Activated CD8-positive, alpha-beta memory T cell treated with anti-CD3 and anti-CD28 coated beads, Interleukin-2, amount 50 U/mL, for 24 hours (primary cell): Measurements from ENCODE around the gene IL17RC.

ENCODE experiments used
- DNase-seq: peaks from one replicate; pipeline ENCODE4 v3.0.0-alpha.2; 2020; ENCODE audit errors: extremely low read depth

Gene IL17RC

GRCh38 chr3:9946112-9947024 is 29.5 kb downstream of the IL17RC start:
- DNase-seq: peak; percentile 24

DNA sequence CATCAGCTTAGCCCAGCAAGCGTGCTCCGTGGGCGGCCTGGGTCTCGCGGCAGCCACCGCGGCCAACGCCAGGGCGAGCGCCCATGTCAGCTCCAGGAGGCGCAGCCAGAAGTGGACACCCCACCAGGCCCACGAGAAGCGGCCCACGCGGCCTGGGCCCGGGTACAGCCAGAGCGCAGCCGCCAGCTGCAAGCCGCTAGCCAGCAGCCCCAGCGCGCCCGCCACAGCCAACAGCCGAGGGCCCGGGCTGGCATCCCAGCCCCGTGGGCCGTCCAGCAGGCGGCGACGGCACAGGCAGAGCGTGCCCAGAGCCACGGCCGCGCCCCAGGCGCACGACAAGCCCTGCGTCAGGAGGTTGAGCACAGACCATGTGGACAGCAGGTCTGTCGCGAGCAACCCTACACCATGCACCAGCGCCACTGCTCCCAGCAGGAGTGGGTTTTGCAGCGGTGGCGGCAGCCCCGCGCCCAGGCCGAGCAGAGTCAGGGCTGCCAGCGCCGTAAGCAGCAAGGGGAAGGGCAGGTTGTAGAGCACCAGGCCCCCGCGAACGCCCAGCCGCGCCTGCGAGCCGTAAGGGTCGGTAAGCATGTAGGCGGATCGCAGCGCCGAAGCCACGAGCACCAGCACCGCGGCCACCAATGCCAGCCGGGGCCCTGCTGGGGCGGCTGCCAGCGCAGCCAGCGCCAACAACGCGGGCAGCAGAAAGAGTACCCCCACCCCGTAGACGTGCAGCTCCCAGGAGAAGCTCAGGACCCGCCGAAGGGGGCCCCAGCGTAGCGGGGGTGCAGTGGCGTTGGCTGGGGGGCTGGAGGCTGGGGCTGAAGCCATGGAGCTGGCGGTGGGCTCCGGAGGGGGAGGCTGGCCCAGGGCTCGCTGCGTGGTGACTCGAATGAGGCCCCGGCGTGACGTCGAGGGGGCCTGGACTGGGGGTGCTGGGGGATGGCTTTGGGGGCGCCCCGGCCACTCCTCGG is 30.4 kb downstream of the IL17RC start:
- no peak for DNase-seq

- no peak for DNase-seq
Measured at GRCh38 chr3:9948586-9948985, 31.7 kb downstream of the IL17RC start.

DNA sequence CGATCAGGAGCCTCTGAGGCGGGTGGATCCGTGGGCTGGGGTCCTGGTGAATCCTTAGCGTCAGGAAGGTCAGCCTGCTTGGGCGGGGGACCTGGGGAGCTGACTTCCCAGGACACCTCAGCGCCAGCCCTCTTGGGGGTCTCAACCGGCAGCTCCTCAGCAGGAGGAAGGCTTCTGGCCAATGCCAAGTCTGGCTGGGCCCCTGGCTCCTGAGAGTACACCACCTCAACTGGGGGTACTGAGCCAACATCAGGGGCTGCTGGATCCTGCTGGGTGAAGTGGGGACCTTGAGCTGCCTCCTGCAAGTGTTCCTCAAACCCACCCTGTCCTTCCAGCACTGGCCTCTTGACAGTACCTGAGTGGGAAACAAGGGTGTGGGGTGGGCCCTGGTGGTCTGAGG is 32.2 kb downstream of the IL17RC start:
- no peak for DNase-seq

DNA sequence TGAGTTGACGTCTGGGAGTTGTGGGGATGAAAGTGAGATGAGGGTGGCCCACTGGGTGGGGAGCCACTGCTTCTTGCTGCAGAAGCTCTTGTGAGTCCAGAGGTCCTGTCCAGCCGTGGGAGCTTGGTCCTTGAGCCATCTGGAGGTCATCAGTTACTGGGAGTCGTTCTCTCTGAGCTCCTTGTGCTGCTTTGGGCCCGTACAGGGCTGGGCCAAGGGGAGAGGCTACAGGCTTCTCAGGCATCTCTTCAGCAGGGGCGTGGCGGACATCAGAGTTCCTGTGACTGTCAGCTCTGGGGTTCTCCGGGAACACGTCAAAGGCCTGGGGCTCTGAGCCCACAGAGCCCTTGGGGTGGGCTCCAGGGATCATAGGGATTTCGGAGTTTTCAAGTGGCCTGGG is 32.7 kb downstream of the IL17RC start:
- no peak for DNase-seq

DNA sequence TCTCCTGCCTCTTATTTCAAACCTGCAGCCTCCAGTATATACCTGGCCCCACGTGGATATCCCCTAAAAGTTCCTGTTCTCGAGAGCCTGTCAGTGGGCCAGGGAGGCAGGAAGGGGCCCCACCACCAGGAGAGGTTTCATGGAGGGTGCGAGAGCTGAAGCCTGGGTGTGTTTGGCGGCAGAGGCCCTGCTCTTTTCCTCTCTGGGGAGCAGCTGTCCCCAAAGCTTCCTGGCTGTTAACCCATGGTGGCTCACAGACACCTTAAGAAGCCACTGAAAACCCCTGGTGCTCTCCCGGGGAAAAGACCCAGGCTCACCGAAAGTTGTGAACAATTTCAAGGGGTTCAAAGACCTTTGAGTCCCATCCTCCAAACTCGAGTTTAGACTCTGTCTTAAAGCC is 34.2 kb downstream of the IL17RC start:
- DNase-seq: no peak

DNA sequence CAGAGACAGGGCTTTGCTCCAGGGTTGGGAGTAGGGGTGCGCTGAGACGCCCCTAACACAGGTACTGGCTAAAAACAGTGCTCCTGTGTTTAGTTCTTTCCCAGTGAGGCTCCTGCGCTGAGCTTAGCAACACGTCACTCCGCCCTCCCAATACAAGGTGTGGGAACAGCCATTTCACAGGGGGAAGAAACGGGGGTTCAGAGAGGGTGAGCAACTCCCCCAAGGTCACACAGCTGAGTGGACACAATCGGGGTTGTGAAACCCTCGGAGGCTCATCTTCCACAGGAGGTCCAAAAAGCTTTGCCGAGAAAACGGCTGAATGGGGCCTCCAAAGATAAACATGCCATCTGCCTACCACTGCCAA is 34.7 kb downstream of the IL17RC start:
- DNase-seq: no peak

- no peak for DNase-seq
Measured at GRCh38 chr3:9951962-9952805, 35.3 kb downstream of the IL17RC start, which contains the start of gene PRRT3. TSS of gene PRRT3 (minus strand) at chr3:9952408. CDS start at chr3:9950115, 2,293 bp downstream.

DNA sequence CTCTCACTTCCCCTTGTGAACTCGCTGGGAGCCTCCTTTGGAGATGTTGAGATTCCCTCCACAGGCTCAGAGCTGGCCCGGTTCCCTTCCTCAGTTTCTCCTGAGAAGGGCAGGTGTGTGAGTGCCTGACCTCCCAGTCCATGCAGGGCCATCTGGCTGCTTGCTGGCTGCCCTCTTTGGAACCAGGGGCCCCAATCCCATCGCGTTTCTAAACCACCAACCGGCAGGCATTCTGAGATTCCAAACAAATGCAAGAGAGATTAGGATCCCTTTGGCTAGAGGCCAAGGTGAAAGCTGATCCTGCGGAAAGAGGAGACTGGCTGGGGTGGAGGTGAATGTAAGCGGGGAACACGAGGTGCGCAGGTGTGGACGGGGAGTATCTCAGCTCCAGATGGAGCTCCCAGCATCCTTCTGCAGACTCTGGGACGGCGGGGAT is 38.2 kb downstream of the IL17RC start:
- no peak for DNase-seq

- DNase-seq: no peak
Measured at GRCh38 chr3:9955611-9956352, 38.9 kb downstream of the IL17RC start.

DNA sequence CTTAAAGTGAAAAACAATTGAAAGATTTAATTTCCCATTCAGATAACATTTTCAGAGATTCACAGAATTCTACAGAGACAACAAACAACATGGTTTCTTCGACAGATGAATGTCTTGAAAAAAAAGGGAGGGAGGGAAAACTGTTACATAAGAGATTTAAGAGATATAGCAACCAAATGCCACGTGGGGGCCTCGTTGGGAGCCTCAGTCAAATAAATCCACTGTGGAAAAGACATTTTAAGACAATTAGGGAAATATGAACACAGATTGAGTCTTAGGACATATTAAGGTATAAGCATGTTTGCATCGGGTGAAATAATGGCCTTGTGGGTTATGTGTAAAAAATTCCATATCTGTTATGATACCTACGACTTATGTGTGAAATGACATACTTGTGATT is 40.3 kb downstream of the IL17RC start:
- no peak for DNase-seq

DNA sequence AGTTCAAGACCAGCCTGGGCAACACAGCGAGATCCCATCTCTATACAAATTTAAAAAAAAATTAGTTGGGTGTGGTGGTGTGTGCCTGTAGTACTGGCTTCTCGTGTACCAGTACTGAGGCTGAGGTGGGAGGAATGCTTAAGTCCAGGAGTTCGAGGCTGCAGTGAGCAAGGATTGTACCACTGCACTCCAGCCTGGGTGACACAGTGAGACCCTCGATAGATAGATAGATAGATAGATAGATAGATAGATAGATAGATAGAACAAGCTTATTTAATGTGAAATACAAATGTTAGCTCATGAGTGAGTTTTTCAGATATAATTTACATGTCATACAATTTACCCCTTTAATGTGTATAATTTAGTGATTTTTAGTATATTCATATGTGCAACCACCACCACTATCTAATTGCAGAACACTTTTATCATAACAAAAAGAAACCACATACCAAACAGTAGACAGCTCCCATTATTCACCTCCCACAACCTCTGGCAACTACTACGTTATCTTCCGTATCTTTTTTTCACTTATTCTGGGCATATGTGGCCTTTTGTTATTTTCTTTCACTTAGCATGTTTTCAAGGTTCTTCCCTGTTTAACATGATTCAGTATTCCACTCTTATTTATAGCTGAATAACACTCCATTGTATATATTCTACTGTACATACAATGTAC is 48.4 kb downstream of the IL17RC start:
- DNase-seq: no peak

GRCh38 chr3:9966841-9967240 is 49.9 kb downstream of the IL17RC start:
- DNase-seq: no peak

DNA sequence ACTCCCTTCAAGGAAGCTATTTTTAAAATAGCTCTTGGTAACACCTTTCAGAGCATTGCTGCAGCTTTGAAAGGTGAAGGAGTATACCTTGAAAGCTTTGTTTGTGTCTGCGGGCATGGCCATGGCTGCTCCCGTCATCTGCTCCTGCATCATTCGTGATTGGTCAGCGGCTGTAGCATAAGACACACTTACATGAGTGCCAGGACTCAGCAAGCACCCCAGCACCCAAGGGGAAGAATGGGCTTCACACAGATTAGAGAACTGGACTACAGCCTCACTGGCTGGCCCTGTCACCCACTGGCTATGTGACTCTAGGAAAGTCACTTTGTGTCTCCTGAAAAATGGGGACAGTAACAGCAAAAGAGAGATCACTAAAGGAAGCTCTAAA is 52.7 kb downstream of the IL17RC start:
- DNase-seq: no peak

GRCh38 chr3:9970020-9970652 is 53.2 kb downstream of the IL17RC start:
- no peak for DNase-seq

- DNase-seq: no peak
Measured at GRCh38 chr3:9976721-9977709, 60.1 kb downstream of the IL17RC start.

DNA sequence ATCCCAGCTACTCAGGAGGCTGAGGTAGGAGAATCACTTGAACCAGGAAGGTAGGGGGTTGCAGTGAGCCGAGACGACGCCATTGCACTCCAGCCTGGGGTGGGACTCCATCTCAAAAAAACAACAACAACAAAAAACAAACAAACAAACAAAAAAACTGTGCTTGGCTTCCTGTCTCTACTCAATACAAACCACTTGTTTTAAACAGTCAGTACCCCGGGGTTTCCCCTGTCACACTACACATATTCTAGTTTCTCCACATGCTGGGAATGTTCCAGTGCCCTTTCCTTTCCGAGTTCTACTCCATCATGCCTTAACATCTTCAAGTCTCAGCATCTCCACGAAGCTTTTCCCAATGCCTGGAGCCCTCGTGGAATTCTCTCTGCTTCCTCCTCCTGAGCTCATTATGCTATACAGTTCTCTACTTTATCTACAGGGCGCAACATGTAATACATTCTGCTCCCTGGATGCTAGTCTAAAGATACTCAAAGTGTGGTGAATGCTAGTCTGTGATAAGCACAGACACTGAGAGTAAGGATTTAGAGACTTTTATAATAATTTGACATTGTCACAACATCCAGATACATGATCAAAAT is 61.9 kb downstream of the IL17RC start:
- DNase-seq: no peak

- no peak for DNase-seq
Measured at GRCh38 chr3:9980251-9980650, 63.4 kb downstream of the IL17RC start.
